GM11168 (cell line): Measurements from ENCODE around the gene GAREM1.

Source experiments
- in situ Hi-C: fragments of 300-500 bp; cut with MboI; formaldehyde crosslinking; loops from one replicate; pipeline ENCODE4 v1.12.0; 2022; ENCODE audit warnings: low sequenced_read_pairs; ENCODE audit not compliant: unreplicated experiment

GAREM1 gene

GRCh38 chr18:32460171-32460731, 10.4 kb downstream of the GAREM1 start:
- in situ Hi-C loops = no loop called here

GRCh38 chr18:32459361-32460101, 11.2 kb downstream of the GAREM1 start:
- in situ Hi-C loops = no loop called here

- in situ Hi-C loops = no loop called here
These were observed 15.3 kb downstream of the GAREM1 start for GRCh38 chr18:32455361-32455760.

- in situ Hi-C loops = no loop called here
These were observed 16.1 kb downstream of the GAREM1 start for GRCh38 chr18:32454593-32454992.

- in situ Hi-C loops = no loop called here
These were observed 19.8 kb downstream of the GAREM1 start for GRCh38 chr18:32450874-32451273.

- in situ Hi-C loops = no loop called here
These were observed 20.5 kb downstream of the GAREM1 start for GRCh38 chr18:32450026-32450691.

- in situ Hi-C loops = no loop called here
These were observed 23.9 kb downstream of the GAREM1 start for GRCh38 chr18:32446780-32447179.

- in situ Hi-C loops = no loop called here
These were observed 24.8 kb downstream of the GAREM1 start for GRCh38 chr18:32445846-32446245.

- in situ Hi-C loops = no loop called here
These were observed 26.9 kb downstream of the GAREM1 start for GRCh38 chr18:32443706-32444215.

GRCh38 chr18:32443033-32443705, 27.5 kb downstream of the GAREM1 start:
- in situ Hi-C loops = no loop called here

- in situ Hi-C loops = no loop called here
These were observed 28.1 kb downstream of the GAREM1 start for GRCh38 chr18:32442575-32442974.

GRCh38 chr18:32441533-32441932, 29.1 kb downstream of the GAREM1 start:
- in situ Hi-C loops = no loop called here

GRCh38 chr18:32440518-32440917, 30.2 kb downstream of the GAREM1 start:
- in situ Hi-C loops = no loop called here

- in situ Hi-C loops = no loop called here
These were observed 30.9 kb downstream of the GAREM1 start for GRCh38 chr18:32439802-32440201.

GRCh38 chr18:32439241-32439640, 31.4 kb downstream of the GAREM1 start:
- in situ Hi-C loops = no loop called here

GRCh38 chr18:32438173-32438572, 32.5 kb downstream of the GAREM1 start:
- in situ Hi-C loops = no loop called here

GRCh38 chr18:32437100-32437834, 33.4 kb downstream of the GAREM1 start:
- in situ Hi-C loops = no loop called here

GRCh38 chr18:32435631-32436500, 34.8 kb downstream of the GAREM1 start:
- in situ Hi-C loops = no loop called here

- in situ Hi-C loops = no loop called here
These were observed 38.9 kb downstream of the GAREM1 start for GRCh38 chr18:32431753-32432152.
